GM21528 (cell line): ENCODE measurements around the gene ASAP2.

Experiments used
- ATAC-seq: cut with Tn5 transposase; IDR thresholded peaks from one replicate; pipeline ENCODE4 v1.9.1; 2021; ENCODE audit warnings: mild to moderate bottlenecking, moderate library complexity; ENCODE audit not compliant: unreplicated experiment, low FRiP score

The ASAP2 gene

GRCh38 chr2:9229470-9229820 lies 22.8 kb downstream of the ASAP2 start:
- no peak for ATAC-seq

GRCh38 chr2:9230051-9230802 lies 23.6 kb downstream of the ASAP2 start:
- no peak for ATAC-seq

GRCh38 chr2:9230881-9231280 lies 24.3 kb downstream of the ASAP2 start:
- ATAC-seq = no peak

- ATAC-seq = no peak
Observed at GRCh38 chr2:9231291-9232165, 24.9 kb downstream of the ASAP2 start.

GRCh38 chr2:9232166-9232479 lies 25.5 kb downstream of the ASAP2 start:
- ATAC-seq = no peak

DNA sequence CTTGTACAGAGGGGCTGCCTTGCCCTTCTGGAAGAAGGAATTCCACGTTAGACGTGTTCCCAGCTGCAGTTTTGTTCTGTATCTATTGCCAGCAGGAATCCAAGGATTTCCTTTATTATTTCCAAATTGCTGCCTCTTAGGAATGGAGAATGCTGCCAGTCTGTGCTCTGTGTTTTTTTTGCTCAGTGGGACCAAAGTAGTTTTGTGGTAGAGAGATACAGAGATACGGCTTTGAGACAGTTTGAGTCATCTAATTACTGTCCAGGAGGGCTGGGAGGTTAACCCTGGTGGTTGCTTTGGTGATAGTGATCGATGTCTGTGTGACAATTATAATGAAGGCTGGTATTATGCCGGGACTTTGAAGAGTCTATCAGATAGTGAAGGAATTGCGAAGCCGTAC lies 26.3 kb downstream of the ASAP2 start:
- no peak for ATAC-seq

DNA sequence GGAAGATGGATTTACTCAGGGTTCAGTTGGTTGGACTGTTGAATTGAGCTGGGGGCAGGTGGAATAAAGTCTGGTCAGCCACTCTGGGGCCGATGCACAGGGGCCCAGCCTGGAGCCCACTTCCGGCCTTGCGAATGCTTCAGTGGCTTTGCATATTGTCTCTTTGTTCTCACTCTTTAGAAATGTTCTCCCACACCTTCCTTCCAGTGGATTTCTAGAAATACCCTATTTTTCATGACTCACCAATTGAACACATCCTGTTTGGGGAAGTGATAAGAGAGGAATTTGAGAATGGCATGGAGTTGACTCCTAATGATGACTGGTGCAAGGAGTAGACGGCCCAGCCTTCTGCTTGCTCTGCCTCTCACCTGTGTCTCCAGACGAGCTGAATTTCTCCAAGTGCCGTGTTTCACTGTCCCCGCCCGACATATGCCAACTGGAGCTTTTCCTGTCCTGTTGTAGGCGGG lies 28.1 kb downstream of the ASAP2 start:
- no peak for ATAC-seq

- no peak for ATAC-seq
Observed at GRCh38 chr2:9235147-9236044, 28.8 kb downstream of the ASAP2 start.

- no peak for ATAC-seq
Observed at GRCh38 chr2:9236045-9236344, 29.4 kb downstream of the ASAP2 start.

GRCh38 chr2:9236867-9237266 lies 30.3 kb downstream of the ASAP2 start:
- no peak for ATAC-seq

DNA sequence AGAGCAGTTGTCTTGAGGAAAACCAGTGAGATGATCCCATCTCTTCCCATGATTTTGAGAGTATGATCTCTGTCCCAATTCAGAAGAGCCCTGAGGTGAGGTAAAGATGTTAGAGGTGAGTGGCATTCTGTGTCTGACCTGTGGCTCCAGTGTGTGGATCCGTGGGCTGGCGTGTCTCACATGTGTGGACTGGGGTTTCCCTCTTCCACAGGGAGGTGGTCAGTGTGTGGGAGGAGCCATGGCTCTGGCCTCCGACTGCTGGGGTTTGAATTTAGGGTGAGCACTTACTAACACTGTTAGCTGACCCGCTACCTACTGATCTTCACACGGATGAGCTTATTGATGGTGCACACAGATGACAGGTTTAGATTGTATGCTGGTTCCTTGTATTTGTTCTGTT lies 31.2 kb downstream of the ASAP2 start:
- ATAC-seq = no peak

GRCh38 chr2:9238591-9239326 lies 32.1 kb downstream of the ASAP2 start:
- ATAC-seq = no peak

- ATAC-seq = no peak
Observed at GRCh38 chr2:9239616-9240015, 33.0 kb downstream of the ASAP2 start.

GRCh38 chr2:9240745-9241144 lies 34.1 kb downstream of the ASAP2 start:
- no peak for ATAC-seq

- no peak for ATAC-seq
Observed at GRCh38 chr2:9241233-9241632, 34.6 kb downstream of the ASAP2 start.

- no peak for ATAC-seq
Observed at GRCh38 chr2:9243357-9243756, 36.7 kb downstream of the ASAP2 start.

DNA sequence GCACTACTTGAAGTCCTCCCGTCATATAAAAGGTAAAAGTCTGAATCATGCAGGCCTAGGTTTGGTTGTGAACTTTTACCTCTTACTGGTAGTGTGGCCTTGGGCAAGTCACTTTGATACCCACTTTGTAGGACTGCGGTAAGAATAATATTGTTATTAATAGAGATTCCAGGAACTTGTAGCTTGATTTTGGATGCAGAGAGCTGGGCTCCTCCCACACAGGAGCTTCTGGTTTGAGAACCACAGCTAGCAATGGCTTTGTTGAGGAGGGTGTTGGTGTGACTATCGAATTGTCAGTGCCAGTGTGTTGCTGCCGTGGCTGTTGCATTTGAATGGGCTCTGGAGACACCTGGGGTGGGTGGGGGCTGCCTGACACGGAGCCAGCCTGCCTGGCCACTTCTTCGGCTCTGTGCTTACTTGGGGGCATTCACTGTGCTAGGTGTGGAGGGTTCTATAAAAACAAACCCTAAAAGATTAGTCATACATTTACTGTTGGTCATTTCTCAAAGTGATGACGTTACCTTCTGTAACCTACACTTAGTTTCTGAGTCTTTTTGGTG lies 38.5 kb downstream of the ASAP2 start:
- ATAC-seq = no peak

- no peak for ATAC-seq
Observed at GRCh38 chr2:9247177-9247576, 40.6 kb downstream of the ASAP2 start.

GRCh38 chr2:9247786-9248185 lies 41.2 kb downstream of the ASAP2 start:
- ATAC-seq = no peak

DNA sequence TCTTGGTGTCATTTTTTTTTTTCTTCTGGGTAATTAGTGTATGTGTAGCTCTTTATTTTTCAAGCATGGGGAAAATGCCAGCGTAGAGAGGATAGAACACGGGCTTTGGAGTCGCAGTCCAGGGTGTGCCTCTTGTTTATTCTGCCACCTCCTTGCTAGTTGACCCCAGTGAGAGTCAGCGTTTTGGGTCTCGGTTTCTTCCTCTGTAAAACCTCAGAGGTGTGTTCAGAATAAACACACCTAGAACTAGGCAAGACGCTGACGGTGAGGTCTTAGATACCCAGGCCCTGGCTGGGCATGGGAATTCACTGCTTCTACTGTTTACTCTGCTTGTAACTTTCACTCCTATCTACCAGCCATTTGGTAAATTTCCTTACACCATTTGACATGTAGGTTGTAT lies 41.8 kb downstream of the ASAP2 start:
- no peak for ATAC-seq
